ENCODE data around the gene ATG9B. TPM values are rescaled to one million over a fixed set of nuclear protein-coding genes. Genes with fewer than 3 reads are reported as not detected.

ATG9B gene
- polyA plus RNA-seq, 1 experiment = 0.06 TPM

- Histone ChIP-seq H3K27me3 (ENCODE audit: control insufficient read depth, insufficient read depth, low read length) (peaks cover 9% of the 10 kb centered on the region), H3K9me3 (ENCODE audit: control insufficient read depth, insufficient read depth, low read length) (no peaks in the 10 kb centered on the region; the same call in 1 of the 2 replicates), H3K4me3 (ENCODE audit: low read depth, low read length) (no peak overlapping the region), H3K27ac (ENCODE audit: low read depth, low read length) (no peak overlapping the region)
- TF ChIP-seq, protein P1, sequence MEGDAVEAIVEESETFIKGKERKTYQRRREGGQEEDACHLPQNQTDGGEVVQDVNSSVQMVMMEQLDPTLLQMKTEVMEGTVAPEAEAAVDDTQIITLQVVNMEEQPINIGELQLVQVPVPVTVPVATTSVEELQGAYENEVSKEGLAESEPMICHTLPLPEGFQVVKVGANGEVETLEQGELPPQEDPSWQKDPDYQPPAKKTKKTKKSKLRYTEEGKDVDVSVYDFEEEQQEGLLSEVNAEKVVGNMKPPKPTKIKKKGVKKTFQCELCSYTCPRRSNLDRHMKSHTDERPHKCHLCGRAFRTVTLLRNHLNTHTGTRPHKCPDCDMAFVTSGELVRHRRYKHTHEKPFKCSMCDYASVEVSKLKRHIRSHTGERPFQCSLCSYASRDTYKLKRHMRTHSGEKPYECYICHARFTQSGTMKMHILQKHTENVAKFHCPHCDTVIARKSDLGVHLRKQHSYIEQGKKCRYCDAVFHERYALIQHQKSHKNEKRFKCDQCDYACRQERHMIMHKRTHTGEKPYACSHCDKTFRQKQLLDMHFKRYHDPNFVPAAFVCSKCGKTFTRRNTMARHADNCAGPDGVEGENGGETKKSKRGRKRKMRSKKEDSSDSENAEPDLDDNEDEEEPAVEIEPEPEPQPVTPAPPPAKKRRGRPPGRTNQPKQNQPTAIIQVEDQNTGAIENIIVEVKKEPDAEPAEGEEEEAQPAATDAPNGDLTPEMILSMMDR (IDR thresholded peaks at IDR 0.05; ENCODE audit: low read depth, low read length) = no peak
- ChIA-PET CTCF (interaction anchor here (0.9 to 1.1 kb wide), 2 partner anchors 12 kb away, joined by 3 to 4 read pairs; no protein-coding TSS in a partner anchor), POLR2A (no interaction called here)
- no peak for DNase-seq (ENCODE audit: low read depth, low spot score)
Measured at GRCh38 chr7:151000897-151001495, 23.3 kb downstream of the ATG9B start.

DNA sequence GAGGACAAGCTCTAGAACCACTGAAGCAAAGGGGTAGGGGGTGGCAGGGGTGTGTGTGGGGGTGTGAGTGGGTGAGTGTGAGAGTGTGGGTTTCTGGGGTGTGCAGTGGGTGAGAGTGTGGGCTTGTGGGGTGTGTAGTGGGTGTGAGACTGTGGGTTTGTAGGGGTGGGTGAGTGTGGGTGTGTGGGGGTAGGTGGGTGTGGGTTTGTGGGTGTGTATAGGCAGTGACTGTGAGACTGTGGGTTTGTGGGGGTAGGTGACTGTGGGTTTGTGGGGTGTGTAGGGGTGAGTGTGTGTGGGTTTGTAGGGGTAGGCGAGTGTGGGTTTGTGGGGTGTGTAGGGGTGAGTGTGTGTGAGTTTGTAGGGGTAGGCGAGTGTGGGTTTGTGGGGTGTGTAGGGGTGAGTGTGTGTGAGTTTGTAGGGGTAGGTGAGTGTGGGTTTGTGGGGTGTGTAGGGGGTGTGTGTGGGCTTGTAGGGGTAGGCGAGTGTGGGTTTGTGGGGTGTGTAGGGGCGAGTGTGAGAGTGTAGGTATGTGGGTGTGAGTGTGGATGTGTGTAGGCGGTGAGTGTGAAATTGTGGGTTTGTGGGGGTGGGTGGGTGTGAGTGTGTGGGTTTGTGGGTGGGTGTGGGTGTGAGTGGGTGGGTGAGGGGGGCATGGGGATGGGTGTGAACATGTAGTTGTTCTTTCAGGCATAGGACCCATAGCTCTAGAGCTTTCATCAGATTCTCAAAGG lies 24.6 kb downstream of the ATG9B start:
- TF ChIP-seq, protein P1 (IDR thresholded peaks at IDR 0.05; ENCODE audit: low read depth, low read length) = no peak
- DNase-seq (ENCODE audit: low read depth, low spot score) = no peak

DNA sequence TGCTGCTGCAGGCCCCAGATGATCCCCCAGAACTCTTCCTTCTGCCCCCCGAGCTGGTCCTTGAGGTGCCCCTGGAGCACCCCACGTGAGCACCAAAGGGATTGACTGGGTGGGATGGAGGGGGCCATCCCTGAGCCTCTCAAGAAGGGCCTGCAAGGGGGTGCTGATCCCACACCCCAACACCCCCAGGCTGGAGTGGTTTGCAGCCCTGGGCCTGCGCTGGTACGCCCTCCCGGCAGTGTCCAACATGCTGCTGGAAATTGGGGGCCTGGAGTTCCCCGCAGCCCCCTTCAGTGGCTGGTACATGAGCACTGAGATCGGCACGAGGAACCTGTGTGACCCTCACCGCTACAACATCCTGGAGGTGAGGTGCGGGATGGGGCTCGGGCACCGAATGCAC lies 25.3 kb downstream of the ATG9B start:
- Histone ChIP-seq H3K27ac (ENCODE audit: low read depth, low read length) (no peak overlapping the region), H3K4me3 (ENCODE audit: low read depth, low read length) (no peak overlapping the region), H3K27me3 (ENCODE audit: control insufficient read depth, insufficient read depth, low read length) (peaks cover 9% of the 10 kb centered on the region), H3K9me3 (ENCODE audit: control insufficient read depth, insufficient read depth, low read length) (no peaks in the 10 kb centered on the region; the same call in 1 of the 2 replicates)
- no peak for DNase-seq (ENCODE audit: low read depth, low spot score)
- POLR2A ChIA-PET = interaction anchor here (0.7 kb wide), 1 partner anchor 32 kb away, joined by 10 read pairs; no protein-coding TSS in a partner anchor
- CTCF ChIA-PET = interaction anchor here (1.0 kb wide), 1 partner anchor 20 kb away, joined by 3 read pairs; no protein-coding TSS in a partner anchor
- TF ChIP-seq, protein P1 (IDR thresholded peaks at IDR 0.05; ENCODE audit: low read depth, low read length) = no peak

More for the DNA sequence above, 24.6 kb downstream of the ATG9B start:
- H3K27me3 ChIP-seq (ENCODE audit: control insufficient read depth, insufficient read depth, low read length) = peaks cover 9% of the 10 kb centered on the region
- no peaks in the 10 kb centered on the region; the same call in 1 of the 2 replicates for H3K9me3 ChIP-seq (ENCODE audit: control insufficient read depth, insufficient read depth, low read length)
- no peak overlapping the region for H3K27ac ChIP-seq (ENCODE audit: low read depth, low read length)
- ChIA-PET POLR2A (interaction anchor here (0.7 kb wide), 1 partner anchor 32 kb away, joined by 10 read pairs; no protein-coding TSS in a partner anchor), CTCF (interaction anchor here (1.0 kb wide), 1 partner anchor 19 kb away, joined by 3 read pairs; no protein-coding TSS in a partner anchor)
- no peak overlapping the region for H3K4me3 ChIP-seq (ENCODE audit: low read depth, low read length)

GRCh38 chr7:150998341-150998740 lies 26.0 kb downstream of the ATG9B start:
- no peaks in the 10 kb centered on the region; the same call in 1 of the 2 replicates for H3K9me3 ChIP-seq (ENCODE audit: control insufficient read depth, insufficient read depth, low read length)
- TF ChIP-seq, protein P1 (IDR thresholded peaks at IDR 0.05; ENCODE audit: low read depth, low read length) = no peak
- ChIA-PET POLR2A (no interaction called here), CTCF (no interaction called here)
- no peak overlapping the region for H3K4me3 ChIP-seq (ENCODE audit: low read depth, low read length)
- peaks cover 9% of the 10 kb centered on the region for H3K27me3 ChIP-seq (ENCODE audit: control insufficient read depth, insufficient read depth, low read length)
- no peak overlapping the region for H3K27ac ChIP-seq (ENCODE audit: low read depth, low read length)
- DNase-seq (ENCODE audit: low read depth, low spot score) = no peak

DNA sequence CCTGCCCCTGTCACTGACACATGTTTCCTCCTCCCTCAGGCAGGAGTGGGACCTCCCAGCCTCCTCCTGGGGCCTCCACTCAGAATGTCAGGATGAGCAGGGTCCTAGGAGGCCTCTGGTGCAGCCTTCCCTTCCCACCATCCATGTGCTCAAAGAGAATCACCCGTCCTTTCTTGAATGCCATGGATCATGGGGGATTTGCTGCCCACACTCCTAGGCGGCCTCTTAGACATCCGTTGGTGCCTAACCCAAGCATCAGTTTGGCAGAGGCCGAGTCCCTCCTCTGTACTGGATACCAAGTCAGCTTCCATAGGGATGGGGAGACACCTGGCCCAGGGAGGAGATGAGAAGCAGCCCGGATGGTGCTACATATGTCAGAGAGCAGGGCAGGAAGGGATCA lies 26.5 kb downstream of the ATG9B start:
- no peak for DNase-seq (ENCODE audit: low read depth, low spot score)
- POLR2A ChIA-PET = no interaction called here
- TF ChIP-seq, protein P1 (IDR thresholded peaks at IDR 0.05; ENCODE audit: low read depth, low read length) = no peak
- Histone ChIP-seq H3K27me3 (ENCODE audit: control insufficient read depth, insufficient read depth, low read length) (peaks cover 9% of the 10 kb centered on the region), H3K9me3 (ENCODE audit: control insufficient read depth, insufficient read depth, low read length) (no peaks in the 10 kb centered on the region; the same call in 1 of the 2 replicates), H3K27ac (ENCODE audit: low read depth, low read length) (no peak overlapping the region), H3K4me3 (ENCODE audit: low read depth, low read length) (no peak overlapping the region)
- CTCF ChIA-PET = no interaction called here

Data from AG04450 (cell line).